ENCODE results near the gene DSG4. TPM values are rescaled to one million over a fixed set of nuclear protein-coding genes. Genes with fewer than 3 reads are reported as not detected.

The DSG4 gene, protein sequence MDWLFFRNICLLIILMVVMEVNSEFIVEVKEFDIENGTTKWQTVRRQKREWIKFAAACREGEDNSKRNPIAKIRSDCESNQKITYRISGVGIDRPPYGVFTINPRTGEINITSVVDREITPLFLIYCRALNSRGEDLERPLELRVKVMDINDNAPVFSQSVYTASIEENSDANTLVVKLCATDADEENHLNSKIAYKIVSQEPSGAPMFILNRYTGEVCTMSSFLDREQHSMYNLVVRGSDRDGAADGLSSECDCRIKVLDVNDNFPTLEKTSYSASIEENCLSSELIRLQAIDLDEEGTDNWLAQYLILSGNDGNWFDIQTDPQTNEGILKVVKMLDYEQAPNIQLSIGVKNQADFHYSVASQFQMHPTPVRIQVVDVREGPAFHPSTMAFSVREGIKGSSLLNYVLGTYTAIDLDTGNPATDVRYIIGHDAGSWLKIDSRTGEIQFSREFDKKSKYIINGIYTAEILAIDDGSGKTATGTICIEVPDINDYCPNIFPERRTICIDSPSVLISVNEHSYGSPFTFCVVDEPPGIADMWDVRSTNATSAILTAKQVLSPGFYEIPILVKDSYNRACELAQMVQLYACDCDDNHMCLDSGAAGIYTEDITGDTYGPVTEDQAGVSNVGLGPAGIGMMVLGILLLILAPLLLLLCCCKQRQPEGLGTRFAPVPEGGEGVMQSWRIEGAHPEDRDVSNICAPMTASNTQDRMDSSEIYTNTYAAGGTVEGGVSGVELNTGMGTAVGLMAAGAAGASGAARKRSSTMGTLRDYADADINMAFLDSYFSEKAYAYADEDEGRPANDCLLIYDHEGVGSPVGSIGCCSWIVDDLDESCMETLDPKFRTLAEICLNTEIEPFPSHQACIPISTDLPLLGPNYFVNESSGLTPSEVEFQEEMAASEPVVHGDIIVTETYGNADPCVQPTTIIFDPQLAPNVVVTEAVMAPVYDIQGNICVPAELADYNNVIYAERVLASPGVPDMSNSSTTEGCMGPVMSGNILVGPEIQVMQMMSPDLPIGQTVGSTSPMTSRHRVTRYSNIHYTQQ
- total RNA-seq, result under 0.01 TPM in 1 of 2 replicates, not detected in the other

DNA sequence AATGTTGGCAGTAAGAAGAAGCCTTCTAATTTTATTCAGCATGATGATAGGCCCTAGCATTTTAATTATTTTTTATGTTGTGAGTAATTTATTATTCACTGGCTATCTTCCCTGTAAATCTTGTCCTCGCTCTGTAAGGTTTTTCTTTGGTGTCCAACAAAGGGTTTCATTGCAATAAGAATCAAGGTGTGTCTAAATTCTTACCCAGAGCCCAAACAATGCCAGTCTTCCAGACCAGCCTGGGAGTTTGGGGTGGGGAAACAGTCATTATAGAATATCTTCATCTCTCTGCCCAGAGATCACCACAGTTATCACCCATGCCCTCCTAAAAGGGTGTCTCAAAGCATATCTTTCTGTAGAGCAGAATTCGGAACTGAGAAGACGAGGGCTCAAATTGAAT, at the start of gene DSG4:
Gene DSG4, plus strand, starts transcription at position 301 of the 400 bp plus-strand sequence. CDS start 135 bp downstream, outside the sequence.

DNA sequence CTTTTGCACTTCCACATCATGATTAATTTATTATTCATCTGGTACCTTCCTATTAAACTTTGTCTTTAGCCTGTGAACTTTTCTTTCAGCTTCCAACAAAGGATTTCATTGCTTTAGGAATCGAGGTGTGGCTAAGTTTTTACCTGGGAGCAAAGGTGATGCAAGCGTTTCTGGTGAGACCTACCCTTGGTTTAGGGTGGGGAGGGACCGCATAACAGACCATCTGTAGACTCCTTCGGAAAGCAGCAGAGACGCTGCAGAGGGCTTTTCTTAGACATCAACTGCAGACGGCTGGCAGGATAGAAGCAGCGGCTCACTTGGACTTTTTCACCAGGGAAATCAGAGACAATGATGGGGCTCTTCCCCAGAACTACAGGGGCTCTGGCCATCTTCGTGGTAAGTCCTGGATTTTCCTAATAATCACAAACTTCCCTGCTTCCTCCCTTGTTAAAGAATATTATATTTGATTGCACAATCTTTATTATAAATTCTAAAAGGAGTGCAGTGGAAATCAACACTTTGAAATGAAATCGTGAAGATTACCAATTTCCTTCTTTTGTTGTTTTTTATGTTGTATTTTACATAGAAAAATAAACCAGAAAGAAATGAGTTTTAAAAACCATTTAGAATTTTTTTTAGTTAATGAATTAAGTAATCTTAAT, 71.1 kb downstream of the DSG4 start, which contains the start of gene DSG3:
Gene DSG3, plus strand, starts transcription at position 212 of the 662 bp plus-strand sequence. Its CDS starts 137 bp downstream, at position 349.

Other genes with a start within 250 kb of the DSG4 start
- gene DSC1, start 213.9 kb upstream of the DSG4 start, total RNA-seq, result 0.36 and 0.68 TPM in 2 replicates
- 0.07 and 4.4 TPM in 2 replicates for gene DSG1, start 58.6 kb upstream of the DSG4 start, total RNA-seq
- gene DSG3, start 71.0 kb downstream of the DSG4 start, total RNA-seq, result 612 and 765 TPM in 2 replicates
- 103 and 557 TPM in 2 replicates for gene DSG2, start 121.4 kb downstream of the DSG4 start, total RNA-seq
- not detected in 2 replicates for gene TTR, start 215.1 kb downstream of the DSG4 start, total RNA-seq

Data from nasal cavity respiratory epithelium epithelial cell of viscerocranial mucosa (primary cell).